Smooth muscle cell (in vitro differentiated cells): Measurements from ENCODE around the gene CREB3L4. TPM values are rescaled to one million over a fixed set of nuclear protein-coding genes. Genes with fewer than 3 reads are reported as not detected.

Experiments used
- DNase-seq: peaks from one replicate; lab custom pipeline; 2025; ENCODE audit not compliant: unreplicated experiment; lab: John Stamatoyannopoulos, UW
- H2AFZ ChIP-seq: fragments of 200-600 bp; sonication (generic); 2 replicates; pipeline ENCODE4 v1.6.0; 2016; ENCODE audit warnings: antibody characterized with exemption, low read depth, mild to moderate bottlenecking
- H3F3A ChIP-seq: fragments of 200-600 bp; sonication (generic); 2 replicates; pipeline ENCODE4 v1.6.0; 2017; ENCODE audit warnings: antibody characterized with exemption, low read depth
- H3K27ac ChIP-seq: fragments of 200-600 bp; sonication (generic); 2 replicates; pipeline ENCODE4 v1.5.1; 2016; ENCODE audit warnings: low read depth, mild to moderate bottlenecking
- H3K27me3 ChIP-seq: fragments of 200-600 bp; sonication (generic); 2 replicates; pipeline ENCODE4 v1.6.1; 2016; ENCODE audit warnings: low read depth, mild to moderate bottlenecking
- H3K36me3 ChIP-seq: fragments of 200-600 bp; sonication (generic); 2 replicates; pipeline ENCODE4 v1.5.1; 2016; ENCODE audit warnings: low read depth
- H3K4me1 ChIP-seq: fragments of 200-600 bp; sonication (generic); 2 replicates; pipeline ENCODE4 v1.5.1; 2016; ENCODE audit warnings: low read depth
- H3K4me2 ChIP-seq: fragments of 200-600 bp; sonication (generic); 2 replicates; pipeline ENCODE4 v1.6.0; 2016; ENCODE audit warnings: mild to moderate bottlenecking
- H3K4me3 ChIP-seq: fragments of 200-600 bp; sonication (generic); 2 replicates; pipeline ENCODE4 v1.5.1; 2016; ENCODE audit warnings: mild to moderate bottlenecking
- H3K79me2 ChIP-seq: fragments of 200-600 bp; sonication (generic); 2 replicates; pipeline ENCODE4 v1.6.0; 2016; ENCODE audit warnings: low read depth, mild to moderate bottlenecking
- H3K9ac ChIP-seq: fragments of 200-600 bp; sonication (generic); 2 replicates; pipeline ENCODE4 v1.6.0; 2016; ENCODE audit warnings: low read depth
- H3K9me3 ChIP-seq: fragments of 200-600 bp; sonication (generic); replicated peaks from 2 replicates; pipeline ENCODE4 v1.5.1; 2016; ENCODE audit warnings: low read depth
- H4K20me1 ChIP-seq: fragments of 200-600 bp; sonication (generic); 2 replicates; pipeline ENCODE4 v1.6.0; 2016; ENCODE audit warnings: low read depth
- WGBS: methylation state at CpG from one replicate; pipeline ENCODE4 v1.1.7; 2016; ENCODE audit warnings: low lambda C conversion rate; 5-methylcytosine and 5-hydroxymethylcytosine counted together
- polyA plus RNA-seq: library from polyadenylated mRNA; unstranded; fragments of >200 nt; fragmentation: Nextera tagmentation; extraction: Ambion mirVana; gene quantifications from 2 replicates; pipeline ENCODE4 v1.2.1, GENCODE V29; 2016
- total RNA-seq: library from RNA; depleted of rRNA; stranded (reverse); fragments of >200 nt; gene quantifications from 2 replicates; pipeline ENCODE4 v1.2.3, GENCODE V29; 2014
- TF ChIP-seq, protein P1 (sequence below): fragments of 200-600 bp; sonication (generic); IDR thresholded peaks from 2 replicates; pipeline ENCODE4 v1.5.1; 2017; ENCODE audit warnings: borderline replicate concordance, mild to moderate bottlenecking, antibody characterized with exemption; ENCODE audit not compliant: insufficient read depth, poor library complexity, severe bottlenecking

Gene CREB3L4, protein sequence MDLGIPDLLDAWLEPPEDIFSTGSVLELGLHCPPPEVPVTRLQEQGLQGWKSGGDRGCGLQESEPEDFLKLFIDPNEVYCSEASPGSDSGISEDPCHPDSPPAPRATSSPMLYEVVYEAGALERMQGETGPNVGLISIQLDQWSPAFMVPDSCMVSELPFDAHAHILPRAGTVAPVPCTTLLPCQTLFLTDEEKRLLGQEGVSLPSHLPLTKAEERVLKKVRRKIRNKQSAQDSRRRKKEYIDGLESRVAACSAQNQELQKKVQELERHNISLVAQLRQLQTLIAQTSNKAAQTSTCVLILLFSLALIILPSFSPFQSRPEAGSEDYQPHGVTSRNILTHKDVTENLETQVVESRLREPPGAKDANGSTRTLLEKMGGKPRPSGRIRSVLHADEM
- total RNA-seq (13.0 and 14.9 TPM in 2 replicates), polyA plus RNA-seq (9.0 and 13.2 TPM in 2 replicates)

DNA sequence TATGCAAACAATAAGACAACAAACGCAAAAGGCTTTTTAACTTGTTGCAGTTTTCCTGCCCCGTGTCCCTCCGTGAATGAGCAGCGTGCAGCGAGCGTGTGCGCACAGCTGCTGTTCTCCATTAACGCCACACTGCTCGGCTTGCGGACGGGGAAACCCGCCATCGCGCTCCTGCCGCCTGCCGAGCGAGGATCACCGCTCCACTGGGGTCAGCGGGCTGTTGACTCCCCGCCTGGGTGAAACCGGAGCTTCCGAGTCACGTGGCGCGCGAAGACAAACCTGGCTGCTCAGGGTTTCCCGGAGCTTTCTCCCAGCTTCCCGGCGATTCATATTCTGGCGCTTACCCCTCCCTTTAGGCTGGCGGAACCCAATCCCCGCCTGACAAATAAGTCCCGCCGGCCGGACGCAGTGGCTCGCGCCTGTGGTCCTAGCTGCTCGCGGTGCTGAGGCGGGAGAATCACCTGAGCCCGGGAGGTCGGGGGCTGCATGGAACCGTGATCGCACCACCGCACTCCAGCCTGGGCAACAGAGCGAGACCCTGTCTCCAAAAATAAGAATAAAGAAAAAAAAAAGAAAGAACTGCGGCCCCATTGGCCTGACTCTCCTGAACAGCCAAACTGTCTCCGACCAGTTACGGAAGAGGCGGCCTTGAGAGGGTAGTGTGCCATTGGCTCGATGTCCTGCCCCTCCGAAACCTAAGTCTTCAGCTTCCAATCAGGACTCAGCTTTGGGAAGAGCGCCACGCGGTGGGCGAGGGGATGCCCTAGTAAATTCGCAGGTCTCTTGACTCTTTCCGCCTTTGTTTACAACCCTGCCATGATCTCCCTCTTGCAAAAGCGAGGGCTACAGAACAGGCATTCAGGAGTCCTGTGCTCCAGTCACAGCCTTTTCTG is at the start of gene CREB3L4:
TSS of gene CREB3L4 (plus strand) at position 796 of the 893 bp plus-strand sequence. CDS start 624 bp downstream, outside the sequence.
- peak within 1 kb of the TSS; percentile 87 for H3K4me2 ChIP-seq
- no peaks in the 10 kb centered on the region for H3K27me3 ChIP-seq
- TF ChIP-seq, protein P1, sequence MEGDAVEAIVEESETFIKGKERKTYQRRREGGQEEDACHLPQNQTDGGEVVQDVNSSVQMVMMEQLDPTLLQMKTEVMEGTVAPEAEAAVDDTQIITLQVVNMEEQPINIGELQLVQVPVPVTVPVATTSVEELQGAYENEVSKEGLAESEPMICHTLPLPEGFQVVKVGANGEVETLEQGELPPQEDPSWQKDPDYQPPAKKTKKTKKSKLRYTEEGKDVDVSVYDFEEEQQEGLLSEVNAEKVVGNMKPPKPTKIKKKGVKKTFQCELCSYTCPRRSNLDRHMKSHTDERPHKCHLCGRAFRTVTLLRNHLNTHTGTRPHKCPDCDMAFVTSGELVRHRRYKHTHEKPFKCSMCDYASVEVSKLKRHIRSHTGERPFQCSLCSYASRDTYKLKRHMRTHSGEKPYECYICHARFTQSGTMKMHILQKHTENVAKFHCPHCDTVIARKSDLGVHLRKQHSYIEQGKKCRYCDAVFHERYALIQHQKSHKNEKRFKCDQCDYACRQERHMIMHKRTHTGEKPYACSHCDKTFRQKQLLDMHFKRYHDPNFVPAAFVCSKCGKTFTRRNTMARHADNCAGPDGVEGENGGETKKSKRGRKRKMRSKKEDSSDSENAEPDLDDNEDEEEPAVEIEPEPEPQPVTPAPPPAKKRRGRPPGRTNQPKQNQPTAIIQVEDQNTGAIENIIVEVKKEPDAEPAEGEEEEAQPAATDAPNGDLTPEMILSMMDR: peak; percentile 9
- peak within 1 kb of the TSS; percentile 65 for H2AFZ ChIP-seq
- WGBS: under 1% methylated on average over 60 of the region's 60 CpGs
- H3K9ac ChIP-seq: peak within 1 kb of the TSS; percentile 55
- H3K4me1 ChIP-seq: peaks cover 18% of the 10 kb centered on the region
- peaks cover 2% of the 10 kb centered on the region for H4K20me1 ChIP-seq
- peak within 1 kb of the TSS; percentile 73 for H3K27ac ChIP-seq
- peaks cover 20% of the 10 kb centered on the region for H3K79me2 ChIP-seq
- peaks cover 13% of the 10 kb centered on the region for H3F3A ChIP-seq
- peak within 1 kb of the TSS; percentile 63 for H3K4me3 ChIP-seq
- H3K36me3 ChIP-seq: no peaks in the 10 kb centered on the region
- H3K9me3 ChIP-seq: no peaks in the 10 kb centered on the region
- peak; percentile 80 for DNase-seq

DNA sequence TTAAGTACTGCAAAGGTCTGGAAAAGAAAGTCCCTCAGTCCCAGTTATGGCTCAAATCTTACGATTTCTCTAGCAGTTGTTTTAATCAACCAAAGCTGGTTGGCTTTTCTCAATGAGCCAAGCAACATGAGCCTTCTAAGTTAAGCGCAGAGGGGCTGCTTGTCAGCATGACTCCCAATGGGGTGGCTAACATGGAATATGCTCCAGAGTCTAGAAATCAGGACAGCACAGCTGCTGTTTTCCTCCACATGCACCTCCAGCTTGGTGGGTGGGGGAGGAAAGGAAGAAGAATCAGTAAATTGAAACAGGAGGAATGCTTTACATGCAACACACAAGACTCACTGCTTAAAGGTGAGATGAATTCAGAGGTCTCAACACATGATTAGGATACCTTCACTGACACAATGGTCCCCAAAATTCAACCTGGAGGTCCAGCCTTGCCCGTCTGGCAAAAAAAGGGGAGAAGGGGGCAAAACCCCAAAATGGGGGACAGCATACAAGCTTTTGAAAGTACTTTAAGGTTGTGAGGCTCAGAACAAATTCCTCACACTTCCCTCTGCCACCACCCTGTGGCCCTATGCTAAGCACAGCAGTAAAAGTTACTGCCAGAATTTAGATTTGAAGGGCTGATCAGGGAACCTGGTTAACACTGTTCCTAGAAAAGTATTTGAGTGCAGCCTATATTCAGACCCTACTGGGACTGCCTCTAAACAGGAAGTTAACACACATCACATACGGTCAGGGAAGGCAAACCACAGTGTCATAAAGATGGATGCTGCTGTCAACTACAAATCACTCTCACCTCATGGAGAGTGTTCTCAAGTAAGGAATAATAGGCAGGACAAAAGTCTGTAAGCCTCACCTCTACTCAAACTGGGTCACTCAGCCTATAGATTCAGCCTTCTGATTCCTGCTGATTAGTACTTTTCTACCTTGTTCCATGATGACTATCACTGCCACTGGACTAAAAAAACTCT is 47.5 kb upstream of the CREB3L4 start:
- H3K4me3 ChIP-seq: no peak overlapping the region
- H3K36me3 ChIP-seq: no peaks in the 10 kb centered on the region

DNA sequence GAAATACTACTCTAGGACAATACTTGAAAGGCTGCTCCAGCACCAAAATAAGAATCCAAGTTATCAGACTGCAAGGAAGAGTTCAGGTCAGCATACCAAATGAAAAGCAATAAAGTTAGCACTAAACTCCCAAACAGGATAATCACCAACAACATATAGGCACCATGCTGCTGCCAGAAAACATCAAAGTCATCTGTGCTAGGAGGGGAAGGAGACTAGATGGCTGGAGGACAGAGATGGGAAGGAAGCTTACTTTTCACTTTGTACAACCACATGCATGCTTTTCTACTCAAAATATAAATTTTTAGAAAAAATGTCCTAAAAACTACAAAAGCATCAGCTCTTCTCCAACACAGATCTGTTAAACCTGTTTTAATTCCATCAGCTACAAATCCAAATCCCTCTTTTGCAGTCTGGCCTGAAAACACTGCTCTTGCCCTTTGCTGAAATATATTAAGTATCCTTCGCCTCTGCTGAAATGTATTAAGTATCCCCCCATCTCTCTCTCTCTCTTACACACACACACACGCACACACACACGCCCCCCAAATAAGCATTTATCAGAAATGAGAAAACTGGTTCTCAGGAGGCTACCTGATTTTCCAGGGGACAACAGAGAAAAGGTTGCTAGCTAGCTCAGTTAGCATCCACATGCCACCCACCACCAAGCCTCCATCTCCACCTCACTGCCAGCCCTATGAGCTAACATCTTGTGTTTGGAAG is 46.5 kb upstream of the CREB3L4 start:
- no peak for DNase-seq
- H3K4me3 ChIP-seq: peak overlapping the region; percentile 86
- peak overlapping the region; percentile 93 for H3K4me2 ChIP-seq
- peaks cover 60% of the 10 kb centered on the region for H4K20me1 ChIP-seq
- peak overlapping the region; percentile 95 for H3K9ac ChIP-seq
- TF ChIP-seq, protein P1: no peak
- H3K27ac ChIP-seq: no peak overlapping the region
- H3K36me3 ChIP-seq: no peaks in the 10 kb centered on the region
- 49% methylated on average over 3 of the region's 3 CpGs for WGBS
- peaks cover 64% of the 10 kb centered on the region for H3K79me2 ChIP-seq
- peaks cover 17% of the 10 kb centered on the region for H3K4me1 ChIP-seq
- no peaks in the 10 kb centered on the region for H3K9me3 ChIP-seq
- H2AFZ ChIP-seq: no peak overlapping the region
- H3F3A ChIP-seq: no peaks in the 10 kb centered on the region
- H3K27me3 ChIP-seq: no peaks in the 10 kb centered on the region

More for the DNA sequence above, 47.5 kb upstream of the CREB3L4 start:
- H4K20me1 ChIP-seq: peaks cover 71% of the 10 kb centered on the region
- H3K9ac ChIP-seq: no peak overlapping the region
- no peak for DNase-seq
- 49% methylated on average over 4 of the region's 4 CpGs for WGBS
- no peak overlapping the region for H3K27ac ChIP-seq
- no peaks in the 10 kb centered on the region for H3K27me3 ChIP-seq
- H3K4me2 ChIP-seq: peak overlapping the region; percentile 93
- TF ChIP-seq, protein P1: no peak
- H3K79me2 ChIP-seq: peaks cover 75% of the 10 kb centered on the region
- H3K9me3 ChIP-seq: no peaks in the 10 kb centered on the region
- no peaks in the 10 kb centered on the region for H3F3A ChIP-seq
- no peak overlapping the region for H2AFZ ChIP-seq
- peaks cover 17% of the 10 kb centered on the region for H3K4me1 ChIP-seq
